Cardiac fibroblast (primary cell): ENCODE data around the gene RCE1.

ENCODE experiments used
- DNase-seq, 2 donors: peaks; one replicate each; pipeline versions ENCODE4 v3.0.0 to v3.0.0-alpha.2; 2010; ENCODE audit warnings: low read depth in 2 of 2
- H3K4me3 ChIP-seq, 2 donors: replicated peaks in 1 of 2; 1 replicate in 1 of 2; 2 replicates in 1 of 2; pipeline ENCODE4 v1.5.1; 2011; ENCODE audit warnings: low read depth in 2 of 2, low read length in 2 of 2, mild to moderate bottlenecking in 2 of 2, moderate library complexity in 1 of 2
- TF ChIP-seq, protein P1 (sequence below): IDR thresholded peaks from one replicate; pipeline ENCODE4 v1.5.1; 2011; ENCODE audit warnings: low read depth, mild to moderate bottlenecking, low read length, inconsistent platforms

The RCE1 gene

DNA sequence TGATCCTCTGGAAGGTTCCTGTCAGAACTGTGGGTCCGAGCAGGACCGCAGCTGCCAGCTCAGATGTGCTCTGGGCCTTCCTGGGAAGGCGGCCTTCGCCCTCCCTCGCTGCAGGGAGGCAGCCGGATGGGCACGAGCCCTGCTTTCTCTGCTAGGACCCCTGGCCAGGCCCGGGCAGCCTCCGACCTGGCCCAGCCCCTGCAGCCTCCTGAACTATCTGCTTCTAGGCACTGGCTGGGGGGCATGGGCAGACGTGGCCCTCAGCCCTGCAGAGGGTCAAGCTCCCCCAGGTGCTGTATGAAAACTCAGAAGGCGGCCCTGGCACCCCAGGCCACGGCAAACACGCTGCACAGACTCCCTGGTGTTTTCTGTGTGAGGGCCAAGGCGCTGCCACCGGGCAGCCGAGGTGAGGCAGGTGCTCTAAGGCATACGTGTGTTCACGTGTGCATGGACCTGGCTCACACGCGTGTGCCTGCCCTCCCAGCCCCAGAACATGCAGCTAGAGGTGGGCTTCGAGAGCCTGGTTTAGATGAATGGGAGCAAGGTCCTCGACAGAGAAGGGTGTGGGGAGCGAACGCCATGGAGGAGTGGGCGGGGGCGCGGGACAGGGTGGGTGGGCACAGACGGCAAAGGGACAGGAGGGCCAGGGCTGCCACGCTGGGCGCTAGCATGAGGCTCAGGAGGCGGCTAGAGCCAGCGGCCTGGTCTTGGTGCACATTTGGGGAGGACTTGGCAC lies 18.0 kb downstream of the RCE1 start:
- H3K4me3 ChIP-seq, result no peak overlapping the region
- DNase-seq, result no peak
- TF ChIP-seq, protein P1, sequence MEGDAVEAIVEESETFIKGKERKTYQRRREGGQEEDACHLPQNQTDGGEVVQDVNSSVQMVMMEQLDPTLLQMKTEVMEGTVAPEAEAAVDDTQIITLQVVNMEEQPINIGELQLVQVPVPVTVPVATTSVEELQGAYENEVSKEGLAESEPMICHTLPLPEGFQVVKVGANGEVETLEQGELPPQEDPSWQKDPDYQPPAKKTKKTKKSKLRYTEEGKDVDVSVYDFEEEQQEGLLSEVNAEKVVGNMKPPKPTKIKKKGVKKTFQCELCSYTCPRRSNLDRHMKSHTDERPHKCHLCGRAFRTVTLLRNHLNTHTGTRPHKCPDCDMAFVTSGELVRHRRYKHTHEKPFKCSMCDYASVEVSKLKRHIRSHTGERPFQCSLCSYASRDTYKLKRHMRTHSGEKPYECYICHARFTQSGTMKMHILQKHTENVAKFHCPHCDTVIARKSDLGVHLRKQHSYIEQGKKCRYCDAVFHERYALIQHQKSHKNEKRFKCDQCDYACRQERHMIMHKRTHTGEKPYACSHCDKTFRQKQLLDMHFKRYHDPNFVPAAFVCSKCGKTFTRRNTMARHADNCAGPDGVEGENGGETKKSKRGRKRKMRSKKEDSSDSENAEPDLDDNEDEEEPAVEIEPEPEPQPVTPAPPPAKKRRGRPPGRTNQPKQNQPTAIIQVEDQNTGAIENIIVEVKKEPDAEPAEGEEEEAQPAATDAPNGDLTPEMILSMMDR, result no peak

DNA sequence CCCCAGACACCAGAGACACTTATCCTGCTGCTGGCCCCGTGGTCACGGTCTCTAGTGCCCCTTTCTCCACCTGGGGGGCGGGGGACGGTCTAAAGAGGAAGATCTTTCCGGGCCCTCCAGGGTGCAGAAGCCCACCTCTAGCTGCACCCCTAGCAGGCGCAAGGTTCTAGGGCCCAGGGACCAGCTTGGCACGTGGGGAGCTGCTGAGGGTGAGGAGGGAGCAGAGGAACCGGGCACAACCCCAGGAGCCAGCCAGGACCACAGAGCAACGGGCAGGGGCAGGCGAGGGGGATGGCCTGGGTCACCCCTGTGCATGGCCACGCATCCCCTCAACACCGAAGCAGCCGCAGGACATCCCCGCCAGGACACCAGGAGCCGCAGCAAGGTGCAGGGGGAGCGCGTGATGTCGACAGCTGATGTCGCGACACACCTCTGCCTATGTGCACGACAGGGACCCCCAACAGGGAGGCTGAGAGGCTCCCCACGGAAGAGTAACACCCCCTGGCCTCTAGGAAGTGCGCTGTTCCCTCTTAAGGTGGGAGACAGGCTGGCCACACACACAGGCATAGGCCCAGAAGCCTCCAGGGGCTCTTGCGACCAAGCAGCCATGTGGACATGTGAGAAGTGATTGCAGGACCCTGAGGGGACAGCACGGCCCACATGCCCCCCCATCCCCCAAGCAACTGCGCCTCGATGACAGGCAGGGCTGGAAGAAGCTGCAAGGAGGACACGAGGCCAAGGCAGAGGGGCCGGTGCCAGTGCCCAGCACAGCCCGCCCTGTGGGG lies 18.7 kb downstream of the RCE1 start:
- no peak overlapping the region for H3K4me3 ChIP-seq
- TF ChIP-seq, protein P1, result no peak

DNA sequence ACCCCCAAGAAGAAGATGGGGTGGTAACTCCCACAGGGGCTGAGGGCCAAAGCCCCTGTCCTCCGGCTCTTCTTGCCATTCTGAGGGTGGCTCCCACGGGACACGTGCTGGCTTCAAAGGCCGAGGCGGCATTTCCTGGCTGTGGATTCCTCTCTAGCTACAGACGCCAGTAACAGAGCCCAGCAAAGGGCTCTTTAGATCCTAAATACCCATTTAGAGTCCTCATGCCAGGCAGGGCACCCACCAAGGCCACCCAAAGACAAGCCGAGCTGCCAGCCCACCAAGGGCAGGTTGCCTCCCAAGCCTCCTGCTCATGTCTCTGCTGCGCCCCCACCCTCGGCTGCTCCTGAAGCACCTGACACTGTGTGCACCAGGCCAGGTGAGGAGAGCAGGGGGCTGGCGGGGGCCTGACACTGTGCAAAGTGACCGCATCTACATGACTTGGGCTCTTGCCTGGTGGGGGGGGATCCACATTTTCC lies 19.4 kb downstream of the RCE1 start:
- no peak overlapping the region for H3K4me3 ChIP-seq

More for the DNA sequence above, 18.7 kb downstream of the RCE1 start:
- DNase-seq, result no peak

DNA sequence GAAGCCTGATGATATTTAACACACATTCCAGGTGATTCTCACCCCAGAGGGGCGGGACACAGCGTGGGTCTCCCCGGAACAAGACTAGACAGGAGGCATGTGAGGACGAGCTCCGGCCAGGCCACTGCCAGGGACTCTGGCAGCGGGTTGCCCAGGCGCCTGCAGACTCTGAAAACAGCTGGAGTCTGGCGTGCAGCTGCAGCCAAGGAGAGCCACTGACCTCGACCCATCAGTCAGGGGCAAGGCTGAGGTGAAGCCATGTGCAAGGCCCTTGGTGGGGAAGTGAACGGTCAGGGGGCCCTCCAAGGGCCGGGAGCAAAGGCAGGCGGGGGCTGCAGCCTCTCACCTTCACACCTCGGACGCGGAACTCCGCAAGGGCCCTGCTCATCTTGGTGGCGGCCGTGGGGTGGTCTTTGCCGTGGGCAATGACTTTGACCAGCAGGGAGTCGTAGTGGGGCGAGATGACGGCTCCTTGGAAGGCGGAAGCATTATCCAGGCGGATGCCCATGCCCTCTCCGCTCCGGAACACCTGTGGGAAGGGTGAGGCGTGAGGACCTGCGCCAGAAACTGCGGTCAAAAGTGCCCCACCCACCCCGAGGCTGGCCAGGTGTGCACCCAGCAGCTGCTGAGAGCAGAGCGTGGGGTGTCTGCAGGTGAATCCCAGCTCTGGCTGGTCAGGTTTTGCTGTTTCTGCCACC lies 20.3 kb downstream of the RCE1 start:
- no peak overlapping the region for H3K4me3 ChIP-seq
- TF ChIP-seq, protein P1, result no peak
- DNase-seq, result no peak

More for the DNA sequence above, 19.4 kb downstream of the RCE1 start:
- DNase-seq, result no peak
- TF ChIP-seq, protein P1, result no peak

DNA sequence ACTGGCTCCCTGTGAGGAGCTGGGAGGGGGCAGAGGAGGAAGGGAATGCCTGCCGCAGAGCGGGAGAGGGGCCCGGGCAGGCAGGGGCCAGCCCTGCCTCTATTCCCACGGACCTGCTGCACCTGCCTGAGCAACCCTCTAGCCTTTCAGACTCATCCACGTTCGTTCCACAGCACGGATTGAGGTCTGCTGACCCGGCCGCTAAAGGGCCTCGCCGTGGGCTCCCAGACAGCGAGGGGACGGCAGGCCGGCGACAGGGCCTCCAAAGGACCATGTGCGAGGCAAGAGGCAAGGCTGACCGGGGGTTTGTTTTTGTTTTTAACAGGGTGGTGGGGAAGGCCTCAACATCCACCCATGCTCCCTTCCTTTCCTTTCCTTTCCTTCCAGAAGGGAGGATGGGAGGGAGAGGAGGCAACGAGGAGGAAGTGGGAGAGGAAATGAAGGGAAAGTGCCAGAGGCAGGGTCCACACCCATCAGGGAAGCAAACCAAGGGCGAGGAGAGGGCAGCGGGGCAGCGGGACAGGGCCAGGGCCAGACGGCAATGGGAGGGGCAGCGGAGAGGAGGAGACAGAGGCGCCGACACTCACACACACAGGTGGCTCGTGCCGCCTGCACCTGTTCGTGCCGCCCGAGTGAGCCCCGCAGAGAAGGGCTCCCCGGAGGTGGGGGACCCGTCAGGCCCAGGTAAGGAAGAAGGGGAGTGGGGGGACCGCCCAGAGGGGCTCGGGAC lies 21.1 kb downstream of the RCE1 start:
- TF ChIP-seq, protein P1, result no peak
- no peak for DNase-seq
- H3K4me3 ChIP-seq, result no peak overlapping the region
